HepG2 (cell line): ENCODE results near the gene IGLON5. TPM values are rescaled to one million over a fixed set of nuclear protein-coding genes. Genes with fewer than 3 reads are reported as not detected.

ENCODE experiments used
- AGO2 ChIP-seq: fragments of 200-400 bp; formaldehyde crosslinking; optimal IDR thresholded peaks from 2 replicates; pipeline ENCODE3; 2017; ENCODE audit warnings: mild to moderate bottlenecking, low read depth, low read length, moderate library complexity
- FOXA1 ChIP-seq, 2 experiments: fragments of 450-650 bp in 1 of 2; sonication (generic) in 1 of 2; formaldehyde crosslinking in 1 of 2; IDR thresholded peaks; 2 replicates each; pipeline versions ENCODE4 v1.4.0 to v1.6.1; 2016 to 2020; ENCODE audit warnings: missing genetic modification reagents in 1 of 2
- FOXP4 ChIP-seq: sonication (generic); formaldehyde crosslinking; IDR thresholded peaks from 2 replicates; pipeline ENCODE4 v1.4.0; 2020; ENCODE audit warnings: missing genetic modification reagents
- HHEX ChIP-seq: IDR thresholded peaks from 2 replicates; pipeline ENCODE4 v1.6.1; 2016; ENCODE audit warnings: control low read depth
- MTF1 ChIP-seq: sonication (generic); formaldehyde crosslinking; IDR thresholded peaks from 2 replicates; pipeline ENCODE4 v1.5.0; 2020; ENCODE audit warnings: missing genetic modification reagents
- RBM22 ChIP-seq: fragments of 200-400 bp; formaldehyde crosslinking; optimal IDR thresholded peaks from 2 replicates; pipeline ENCODE3; 2017; ENCODE audit warnings: mild to moderate bottlenecking, low read length, moderate library complexity
- RFXAP ChIP-seq: sonication (generic); formaldehyde crosslinking; IDR thresholded peaks from 2 replicates; pipeline ENCODE4 v1.4.0; 2020; ENCODE audit warnings: missing genetic modification reagents, borderline replicate concordance
- SATB2 ChIP-seq: sonication (generic); formaldehyde crosslinking; IDR thresholded peaks from 2 replicates; pipeline ENCODE4 v1.5.0; 2020; ENCODE audit warnings: missing genetic modification reagents
- SRSF1 ChIP-seq: fragments of 200-400 bp; formaldehyde crosslinking; optimal IDR thresholded peaks from 2 replicates; pipeline ENCODE3; 2017; ENCODE audit warnings: mild to moderate bottlenecking, low read depth, low read length, moderate library complexity
- TBP ChIP-seq: sonication (generic); formaldehyde crosslinking; IDR thresholded peaks from 2 replicates; pipeline ENCODE4 v1.5.0; 2020; ENCODE audit warnings: missing genetic modification reagents
- TEAD2 ChIP-seq: sonication (generic); formaldehyde crosslinking; IDR thresholded peaks from 2 replicates; pipeline ENCODE4 v1.9.0; 2021; ENCODE audit warnings: missing genetic modification reagents
- ZC3H4 ChIP-seq: sonication (generic); formaldehyde crosslinking; IDR thresholded peaks from 2 replicates; pipeline ENCODE4 v1.4.0; 2020; ENCODE audit warnings: missing genetic modification reagents, borderline replicate concordance
- ZEB1 ChIP-seq: IDR thresholded peaks from 2 replicates; pipeline ENCODE4 v1.6.1; 2012; ENCODE audit warnings: mild to moderate bottlenecking, low read depth, inconsistent platforms; ENCODE audit not compliant: insufficient replicate concordance
- ZHX1 ChIP-seq: sonication (generic); formaldehyde crosslinking; IDR thresholded peaks from 2 replicates; pipeline ENCODE4 v1.8.1; 2022; ENCODE audit warnings: low read depth, mild to moderate bottlenecking, missing genetic modification reagents
- ZNF331 ChIP-seq: sonication (generic); formaldehyde crosslinking; IDR thresholded peaks from 2 replicates; pipeline ENCODE4 v1.4.0; 2020; ENCODE audit warnings: missing genetic modification reagents
- ZNF652 ChIP-seq: IDR thresholded peaks from 2 replicates; pipeline ENCODE4 v1.6.1; 2016; ENCODE audit warnings: low read depth, borderline replicate concordance
- ZNF773 ChIP-seq: sonication (generic); formaldehyde crosslinking; IDR thresholded peaks from 2 replicates; pipeline ENCODE4 v1.4.0; 2020; ENCODE audit warnings: missing genetic modification reagents, borderline replicate concordance
- ZNF788 ChIP-seq: sonication (generic); formaldehyde crosslinking; IDR thresholded peaks from 2 replicates; pipeline ENCODE4 v1.5.0; 2020; ENCODE audit warnings: mild to moderate bottlenecking, missing genetic modification reagents, borderline replicate concordance
- polyA plus RNA-seq, 8 experiments: library from polyadenylated mRNA; depleted of rRNA in 3 of 8; stranded (reverse) in 7 of 8; unstranded in 1 of 8; fragments of >200 nt; fragmentation: Illumina TruSeq in 4 of 8; extraction: Trizol in 4 of 8; gene quantifications; 2 replicates each; pipeline versions ENCODE4 v1.2.1 to v1.2.3, GENCODE V29; 2011 to 2016; ENCODE audit warnings: low read depth in 4 of 8, missing spikeins in 1 of 8, mixed read lengths in 1 of 8; ENCODE audit not compliant: insufficient read depth in 1 of 8
- total RNA-seq, 5 experiments: library from RNA; depleted of rRNA; stranded (reverse); fragments of >200 nt; fragmentation: Illumina TruSeq; extraction: Trizol; gene quantifications; 2 replicates each; pipeline ENCODE4 v1.2.3, GENCODE V29; 2016; ENCODE audit warnings: low read depth in 1 of 5
- TF ChIP-seq, protein P1 (sequence below): sonication (generic); formaldehyde crosslinking; IDR thresholded peaks from 2 replicates; pipeline ENCODE4 v1.4.0; 2020; ENCODE audit warnings: missing genetic modification reagents
- TF ChIP-seq, protein P2 (sequence below): sonication (generic); formaldehyde crosslinking; IDR thresholded peaks from 2 replicates; pipeline ENCODE4 v1.4.0; 2020; ENCODE audit warnings: missing genetic modification reagents

The IGLON5 gene
- total and polyA plus RNA-seq, 2 of the 13 experiments (the other 11 are each of a cell fraction or from before 2014, with no cell fraction given), result 0.04 to 5.7 TPM

- no peak for TF ChIP-seq ZHX1
- TF ChIP-seq TBP (CRISPR knock-in tag), result no peak
- TF ChIP-seq, protein P1, sequence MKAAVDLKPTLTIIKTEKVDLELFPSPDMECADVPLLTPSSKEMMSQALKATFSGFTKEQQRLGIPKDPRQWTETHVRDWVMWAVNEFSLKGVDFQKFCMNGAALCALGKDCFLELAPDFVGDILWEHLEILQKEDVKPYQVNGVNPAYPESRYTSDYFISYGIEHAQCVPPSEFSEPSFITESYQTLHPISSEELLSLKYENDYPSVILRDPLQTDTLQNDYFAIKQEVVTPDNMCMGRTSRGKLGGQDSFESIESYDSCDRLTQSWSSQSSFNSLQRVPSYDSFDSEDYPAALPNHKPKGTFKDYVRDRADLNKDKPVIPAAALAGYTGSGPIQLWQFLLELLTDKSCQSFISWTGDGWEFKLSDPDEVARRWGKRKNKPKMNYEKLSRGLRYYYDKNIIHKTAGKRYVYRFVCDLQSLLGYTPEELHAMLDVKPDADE (CRISPR knock-in tag), result no peak
- TF ChIP-seq ZNF773 (CRISPR knock-in tag), result no peak
- TF ChIP-seq FOXP4 (CRISPR knock-in tag), result no peak
- no peak for TF ChIP-seq HHEX (CRISPR knock-in tag)
- no peak for TF ChIP-seq ZC3H4 (CRISPR knock-in tag)
- 0 out of 2 replicates have a peak, but pooled peaks have one; percentile 40 for TF ChIP-seq ZNF788 (CRISPR knock-in tag)
- TF ChIP-seq ZEB1, result no peak
- no peak for TF ChIP-seq TEAD2 (CRISPR knock-in tag)
- TF ChIP-seq, protein P2, sequence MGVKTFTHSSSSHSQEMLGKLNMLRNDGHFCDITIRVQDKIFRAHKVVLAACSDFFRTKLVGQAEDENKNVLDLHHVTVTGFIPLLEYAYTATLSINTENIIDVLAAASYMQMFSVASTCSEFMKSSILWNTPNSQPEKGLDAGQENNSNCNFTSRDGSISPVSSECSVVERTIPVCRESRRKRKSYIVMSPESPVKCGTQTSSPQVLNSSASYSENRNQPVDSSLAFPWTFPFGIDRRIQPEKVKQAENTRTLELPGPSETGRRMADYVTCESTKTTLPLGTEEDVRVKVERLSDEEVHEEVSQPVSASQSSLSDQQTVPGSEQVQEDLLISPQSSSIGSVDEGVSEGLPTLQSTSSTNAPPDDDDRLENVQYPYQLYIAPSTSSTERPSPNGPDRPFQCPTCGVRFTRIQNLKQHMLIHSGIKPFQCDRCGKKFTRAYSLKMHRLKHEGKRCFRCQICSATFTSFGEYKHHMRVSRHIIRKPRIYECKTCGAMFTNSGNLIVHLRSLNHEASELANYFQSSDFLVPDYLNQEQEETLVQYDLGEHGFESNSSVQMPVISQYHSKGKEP (CRISPR knock-in tag), result no peak
- peak; percentile 76 for TF ChIP-seq RBM22
- 0 out of 2 replicates have a peak, but pooled peaks have one; percentile 36 for TF ChIP-seq ZNF331 (CRISPR knock-in tag)
- no peak for TF ChIP-seq ZNF652 (CRISPR knock-in tag)
- TF ChIP-seq AGO2, result peak; percentile 6
- TF ChIP-seq MTF1, result no peak
- no peak for TF ChIP-seq SATB2 (CRISPR knock-in tag)
- no peak for TF ChIP-seq FOXA1 (IDR thresholded peaks at IDR 0.05)
- no peak for TF ChIP-seq FOXA1 (CRISPR knock-in tag; IDR thresholded peaks at IDR 0.05)
- TF ChIP-seq SRSF1, result peak; percentile 10
- no peak for TF ChIP-seq RFXAP (CRISPR knock-in tag)
Measured at GRCh38 chr19:51342631-51343569, 31.5 kb downstream of the IGLON5 start (continued).
